Right cardiac atrium (tissue), 5 donors: Measurements from ENCODE around the gene POMZP3. TPM values are rescaled to one million over a fixed set of nuclear protein-coding genes. Genes with fewer than 3 reads are reported as not detected.
"Not testable (repeated sequence)": the region's sequence is repeated elsewhere in the genome, so short reads cannot be mapped to it uniquely, and the experiment has no call there.

Experiments
- ATAC-seq, 2 donors: fragments of 200-7000 bp; cut with Tn5 transposase; one replicate each; pipeline versions ENCODE4 v1.8.0 to v1.9.1; 2020; ENCODE audit warnings: moderate library complexity in 2 of 2, mild to moderate bottlenecking in 1 of 2
- DNase-seq, 3 donors: peaks; one replicate each; pipeline ENCODE4 v3.0.0-alpha.2; 2020
- H3K27ac ChIP-seq: one replicate; pipeline ENCODE4 v1.5.1; 2013; ENCODE audit warnings: mild to moderate bottlenecking, low read length, control low read depth, moderate library complexity
- H3K27me3 ChIP-seq: one replicate; pipeline ENCODE4 v1.6.1; 2013; ENCODE audit not compliant: control insufficient read depth, insufficient read depth
- H3K4me1 ChIP-seq: one replicate; pipeline ENCODE4 v1.6.1; 2013; ENCODE audit warnings: low read length; ENCODE audit not compliant: control insufficient read depth, insufficient read depth
- H3K4me3 ChIP-seq: one replicate; pipeline ENCODE4 v1.5.1; 2013; ENCODE audit warnings: low read length, control low read depth
- H3K9me3 ChIP-seq: one replicate; pipeline ENCODE4 v1.6.1; 2013; ENCODE audit warnings: low read length; ENCODE audit not compliant: control insufficient read depth
- WGBS: extraction: QIAGEN DNeasy Blood & Tissue Kit; methylation state at CpG from one replicate; pipeline ENCODE4 v1.1.7; 2013; 5-methylcytosine and 5-hydroxymethylcytosine counted together
- intact Hi-C, 4 donors: fragments of 100-400 bp; cut with DNase I; formaldehyde crosslinking; loops; one replicate each; pipeline versions ENCODE4 v1.11.0 to v1.14.0; 2022 to 2023
- polyA plus RNA-seq: library from polyadenylated mRNA; stranded (reverse); fragments of 200-250 nt; gene quantifications from one replicate; pipeline ENCODE4 v1.2.3, GENCODE V29; 2013
- total RNA-seq, 4 donors: library from RNA; stranded (reverse); fragmentation: NEBNext Ultra II Directional; extraction: Animal tissue kit (Norgen Biotek cat#: 25700); gene quantifications; one replicate each; pipeline ENCODE4 v1.2.1, GENCODE V29; 2021
- donor health status: healthy with polysubstance abuse.
- donor health status: DM: no; HTN: yes; CAD: no.
- donor health status: DM: no; HTN: no; CAD: no.
- donor health status: DM: no; HTN: yes; CAD: no; lungs with severe emphysema.
- donor health status: DM: yes; HTN: yes; CAD: no.

The POMZP3 gene
- total and polyA plus RNA-seq, 5 donors, result 7.0 to 14.8 (median 7.4) TPM

- ATAC-seq, H3K4me1 ChIP-seq, H3K4me3 ChIP-seq, H3K27ac ChIP-seq, H3K27me3 ChIP-seq, intact Hi-C loops, H3K9me3 ChIP-seq, DNase-seq: not testable (repeated sequence)
- WGBS, result 97% methylated on average over 2 of the region's 4 CpGs
Observed at GRCh38 chr7:76567311-76567710, 59.8 kb downstream of the POMZP3 start.

- H3K4me3 ChIP-seq, ATAC-seq, H3K27ac ChIP-seq, H3K9me3 ChIP-seq, H3K27me3 ChIP-seq, H3K4me1 ChIP-seq, intact Hi-C loops, DNase-seq: not testable (repeated sequence)
- 92% methylated on average over 2 of the region's 3 CpGs for WGBS
Observed at GRCh38 chr7:76565001-76565400, 62.1 kb downstream of the POMZP3 start.

- H3K27me3 ChIP-seq, intact Hi-C loops, H3K4me1 ChIP-seq, DNase-seq, ATAC-seq, H3K4me3 ChIP-seq, H3K9me3 ChIP-seq, H3K27ac ChIP-seq: not testable (repeated sequence)
- WGBS, result 97% methylated on average over 3 of the region's 3 CpGs
Observed at GRCh38 chr7:76561342-76561741, 65.7 kb downstream of the POMZP3 start.

GRCh38 chr7:76560157-76560556 is 66.9 kb downstream of the POMZP3 start:
- peak in 1 of 2 donors; percentile 29 for ATAC-seq
- H3K4me1 ChIP-seq, H3K9me3 ChIP-seq, H3K4me3 ChIP-seq, H3K27me3 ChIP-seq, H3K27ac ChIP-seq, intact Hi-C loops, DNase-seq: not testable (repeated sequence)
- WGBS, result 75% methylated on average over 4 of the region's 4 CpGs

Other genes starting within 250 kb of the POMZP3 start
- 1 to 10 TPM in 2 of 4 donors, under 1 TPM in 2; 0.78 to 1.3 (median 0.96) TPM for gene SSC4D, start 217.6 kb downstream of the POMZP3 start, total RNA-seq
- gene SSC4D, start 217.6 kb downstream of the POMZP3 start, polyA plus RNA-seq, result 2.1 TPM
- 1 to 10 TPM in 2 of 4 donors, under 1 TPM in 1, not detected in 1; 0.50 to 2.5 (median 2.4) TPM for gene ZP3, start 202.3 kb downstream of the POMZP3 start, total RNA-seq
- 0.77 TPM for gene ZP3, start 202.3 kb downstream of the POMZP3 start, polyA plus RNA-seq
- gene DTX2, start 165.6 kb downstream of the POMZP3 start, total RNA-seq, result 10 to 100 TPM in 3 of 4 donors, 1 to 10 TPM in 1; 6.3 to 14.2 (median 11.1) TPM
- 9.6 TPM for gene DTX2, start 165.6 kb downstream of the POMZP3 start, polyA plus RNA-seq
- 1 to 10 TPM in 3 of 4 donors, under 1 TPM in 1; 0.48 to 3.5 (median 1.2) TPM for gene UPK3B, start 116.7 kb downstream of the POMZP3 start, total RNA-seq
- 0.23 TPM for gene UPK3B, start 116.7 kb downstream of the POMZP3 start, polyA plus RNA-seq
- gene SPDYE16, start 84.0 kb downstream of the POMZP3 start, total RNA-seq, result under 1 TPM in 2 of 4 donors, not detected in 2; 0.17 to 0.26 TPM
- gene SPDYE16, start 84.0 kb downstream of the POMZP3 start, polyA plus RNA-seq, result 0.09 TPM